ENCODE measurements around the gene GRB10. TPM values are rescaled to one million over a fixed set of nuclear protein-coding genes. Genes with fewer than 3 reads are reported as not detected.

The GRB10 gene
- total RNA-seq, 1 donor from 2014 or later, result not detected

- intact Hi-C loops (cut with micrococcal nuclease), result no loop called here
- CTCF ChIA-PET, result interaction anchor here (0.6 kb wide), 1 partner anchor 595 kb away, joined by 3 read pairs; no protein-coding TSS in a partner anchor
- H3K27me3 Mint-ChIP-seq, result peaks cover 7% of the 10 kb centered on the region
- TF ChIP-seq CTCF (IDR thresholded peaks at IDR 0.05), result no peak
- peaks cover 43% of the 10 kb centered on the region for H3K4me1 Mint-ChIP-seq
- no peak overlapping the region for H3K4me3 Mint-ChIP-seq
- no peaks in the 10 kb centered on the region for H3K36me3 Mint-ChIP-seq (ENCODE audit: low read depth)
- ATAC-seq (ENCODE audit: low read depth) (no peak), DNase-seq (no peak)
- H3K9me3 Mint-ChIP-seq, result no peaks in the 10 kb centered on the region
- POLR2A ChIA-PET, result no interaction called here
- no peak overlapping the region for H3K27ac Mint-ChIP-seq
These were observed 119.7 kb downstream of the GRB10 start for GRCh38 chr7:50662996-50663395.

- Mint-ChIP-seq H3K4me1 (peaks cover 48% of the 10 kb centered on the region), H3K4me3 (peak overlapping the region; percentile 36), H3K36me3 (ENCODE audit: low read depth) (no peaks in the 10 kb centered on the region), H3K27me3 (peaks cover 2% of the 10 kb centered on the region), H3K27ac (no peak overlapping the region), H3K9me3 (no peaks in the 10 kb centered on the region)
- CTCF ChIA-PET, result interaction anchor here (0.6 kb wide), 1 partner anchor 595 kb away, joined by 3 read pairs; no protein-coding TSS in a partner anchor
- DNase-seq (no peak), ATAC-seq (ENCODE audit: low read depth) (no peak)
- TF ChIP-seq CTCF (IDR thresholded peaks at IDR 0.05), result no peak
- intact Hi-C loops (cut with micrococcal nuclease), result no loop called here
- POLR2A ChIA-PET, result no interaction called here
These were observed 120.5 kb downstream of the GRB10 start for GRCh38 chr7:50662041-50662694.

- no peak for TF ChIP-seq CTCF (IDR thresholded peaks at IDR 0.05)
- ATAC-seq (ENCODE audit: low read depth) (peak; percentile 49), DNase-seq (no peak)
- ChIA-PET POLR2A (no interaction called here), CTCF (no interaction called here)
- Mint-ChIP-seq H3K27ac (peak overlapping the region; percentile 46), H3K36me3 (ENCODE audit: low read depth) (no peaks in the 10 kb centered on the region), H3K4me1 (peaks cover 52% of the 10 kb centered on the region), H3K27me3 (no peaks in the 10 kb centered on the region), H3K9me3 (no peaks in the 10 kb centered on the region), H3K4me3 (peak overlapping the region; percentile 36)
- intact Hi-C loops (cut with micrococcal nuclease), result no loop called here
These were observed 121.2 kb downstream of the GRB10 start for GRCh38 chr7:50661345-50662040.

- no peak for DNase-seq
- no peaks in the 10 kb centered on the region for H3K9me3 Mint-ChIP-seq
- peak overlapping the region; percentile 46 for H3K27ac Mint-ChIP-seq
- no peak overlapping the region for H3K4me3 Mint-ChIP-seq
- ChIA-PET POLR2A (no interaction called here), CTCF (no interaction called here)
- ATAC-seq (ENCODE audit: low read depth), result no peak
- peaks cover 52% of the 10 kb centered on the region for H3K4me1 Mint-ChIP-seq
- H3K36me3 Mint-ChIP-seq (ENCODE audit: low read depth), result no peaks in the 10 kb centered on the region
- peaks cover under 1% of the 10 kb centered on the region for H3K27me3 Mint-ChIP-seq
- intact Hi-C loops (cut with micrococcal nuclease), result no loop called here
- TF ChIP-seq CTCF (IDR thresholded peaks at IDR 0.05), result no peak
These were observed 121.9 kb downstream of the GRB10 start for GRCh38 chr7:50660830-50661175.

- peaks cover 5% of the 10 kb centered on the region for H3K27me3 Mint-ChIP-seq
- H3K9me3 Mint-ChIP-seq, result no peaks in the 10 kb centered on the region
- H3K36me3 Mint-ChIP-seq (ENCODE audit: low read depth), result no peaks in the 10 kb centered on the region
- peak overlapping the region; percentile 79 for H3K4me3 Mint-ChIP-seq
- H3K4me1 Mint-ChIP-seq, result peaks cover 47% of the 10 kb centered on the region
- intact Hi-C loops (cut with micrococcal nuclease), result no loop called here
- ChIA-PET POLR2A (no interaction called here), CTCF (no interaction called here)
- TF ChIP-seq CTCF (IDR thresholded peaks at IDR 0.05), result no peak
- peak; percentile 60 for ATAC-seq (ENCODE audit: low read depth)
- DNase-seq, result no peak
- H3K27ac Mint-ChIP-seq, result peak overlapping the region; percentile 76
These were observed 122.5 kb downstream of the GRB10 start for GRCh38 chr7:50660040-50660829.

Measured in activated B cell treated with CpG ODN at 0.5 μM for 24 hours (primary cell).